ENCODE measurements around the gene TAX1BP1. TPM values are rescaled to one million over a fixed set of nuclear protein-coding genes. Genes with fewer than 3 reads are reported as not detected.

The TAX1BP1 gene
- 25.0 and 32.9 TPM in 2 replicates for total RNA-seq

DNA sequence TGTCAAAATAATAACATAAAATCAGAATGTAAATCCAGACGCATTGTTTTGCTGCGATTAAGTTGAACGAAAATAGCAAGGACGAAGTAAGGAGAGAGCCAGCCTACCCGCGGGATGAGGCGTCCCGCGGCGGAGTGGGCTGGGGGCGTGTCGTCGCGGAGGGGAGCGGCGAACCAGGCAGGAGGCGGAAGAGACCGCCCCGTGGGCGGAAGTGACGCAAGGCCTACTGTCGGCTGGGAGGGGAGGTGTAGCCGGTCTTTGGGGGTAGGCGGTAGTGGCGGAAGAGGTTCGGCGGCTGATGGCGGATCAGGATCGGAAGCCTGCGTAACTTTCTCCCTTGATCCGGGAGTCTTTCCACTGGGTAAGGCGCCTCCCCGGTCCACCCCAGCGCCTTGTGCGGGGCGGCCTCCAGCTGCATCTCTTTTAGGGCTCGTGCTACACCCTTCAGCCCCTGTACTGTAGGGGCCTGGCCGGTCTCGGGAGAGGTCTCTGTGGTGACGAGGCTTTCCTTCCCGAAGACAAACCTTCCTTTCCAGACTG is at the start of gene TAX1BP1:
TAX1BP1 (plus strand) TSS at position 254 of the 540 bp plus-strand sequence. CDS start 8,363 bp downstream, outside the sequence.

Other genes with a start within 250 kb of the TAX1BP1 start
- gene HIBADH, start 77.3 kb upstream of the TAX1BP1 start, total RNA-seq, result 39.3 and 48.9 TPM in 2 replicates

All from mesangial cell (primary cell).